ENCODE data around the gene EVC2.
A peak's percentile ranks its signal among the peaks of the same experiment; 100 is the strongest.

EVC2 gene

GRCh38 chr4:5724377-5724776 lies 16.0 kb upstream of the EVC2 start:
- TF ChIP-seq, protein P1, sequence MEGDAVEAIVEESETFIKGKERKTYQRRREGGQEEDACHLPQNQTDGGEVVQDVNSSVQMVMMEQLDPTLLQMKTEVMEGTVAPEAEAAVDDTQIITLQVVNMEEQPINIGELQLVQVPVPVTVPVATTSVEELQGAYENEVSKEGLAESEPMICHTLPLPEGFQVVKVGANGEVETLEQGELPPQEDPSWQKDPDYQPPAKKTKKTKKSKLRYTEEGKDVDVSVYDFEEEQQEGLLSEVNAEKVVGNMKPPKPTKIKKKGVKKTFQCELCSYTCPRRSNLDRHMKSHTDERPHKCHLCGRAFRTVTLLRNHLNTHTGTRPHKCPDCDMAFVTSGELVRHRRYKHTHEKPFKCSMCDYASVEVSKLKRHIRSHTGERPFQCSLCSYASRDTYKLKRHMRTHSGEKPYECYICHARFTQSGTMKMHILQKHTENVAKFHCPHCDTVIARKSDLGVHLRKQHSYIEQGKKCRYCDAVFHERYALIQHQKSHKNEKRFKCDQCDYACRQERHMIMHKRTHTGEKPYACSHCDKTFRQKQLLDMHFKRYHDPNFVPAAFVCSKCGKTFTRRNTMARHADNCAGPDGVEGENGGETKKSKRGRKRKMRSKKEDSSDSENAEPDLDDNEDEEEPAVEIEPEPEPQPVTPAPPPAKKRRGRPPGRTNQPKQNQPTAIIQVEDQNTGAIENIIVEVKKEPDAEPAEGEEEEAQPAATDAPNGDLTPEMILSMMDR (IDR thresholded peaks at IDR 0.05), result no peak
- H3K27me3 Mint-ChIP-seq (ENCODE audit: low read depth, poor library complexity), result no peaks in the 10 kb centered on the region
- no peak overlapping the region for H3K27ac Mint-ChIP-seq
- H3K36me3 Mint-ChIP-seq (ENCODE audit: low read depth), result peaks cover 59% of the 10 kb centered on the region
- peaks cover 6% of the 10 kb centered on the region for H3K4me1 Mint-ChIP-seq
- peaks cover 20% of the 10 kb centered on the region for H3K9me3 Mint-ChIP-seq
- no peak overlapping the region for H3K4me3 Mint-ChIP-seq
- DNase-seq, result no peak

DNA sequence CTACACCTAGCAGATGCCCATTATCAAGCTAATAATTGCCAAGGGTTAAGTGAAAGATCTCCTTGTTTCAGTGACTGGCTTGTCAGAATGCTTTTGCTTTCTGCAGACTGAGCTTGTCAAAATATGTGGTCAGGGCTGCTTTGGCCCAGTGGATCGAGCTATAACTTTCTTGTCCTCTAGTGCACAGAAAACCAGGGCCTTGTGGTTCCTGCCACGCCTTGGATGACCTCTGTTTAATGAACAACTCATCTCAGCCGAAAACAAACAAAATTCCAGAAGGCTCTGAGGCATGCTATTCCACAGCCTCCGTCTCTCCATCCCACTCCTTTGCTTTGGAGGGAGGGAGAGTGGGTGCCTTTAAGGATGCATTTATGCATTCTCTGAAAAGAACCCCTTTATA lies 14.0 kb upstream of the EVC2 start:
- peaks cover 18% of the 10 kb centered on the region for H3K4me1 Mint-ChIP-seq
- TF ChIP-seq, protein P1 (IDR thresholded peaks at IDR 0.05), result no peak
- no peak overlapping the region for H3K27ac Mint-ChIP-seq
- H3K4me3 Mint-ChIP-seq, result no peak overlapping the region
- no peaks in the 10 kb centered on the region for H3K27me3 Mint-ChIP-seq (ENCODE audit: low read depth, poor library complexity)
- no peak for DNase-seq
- peaks cover 66% of the 10 kb centered on the region for H3K36me3 Mint-ChIP-seq (ENCODE audit: low read depth)
- peaks cover 20% of the 10 kb centered on the region for H3K9me3 Mint-ChIP-seq

DNA sequence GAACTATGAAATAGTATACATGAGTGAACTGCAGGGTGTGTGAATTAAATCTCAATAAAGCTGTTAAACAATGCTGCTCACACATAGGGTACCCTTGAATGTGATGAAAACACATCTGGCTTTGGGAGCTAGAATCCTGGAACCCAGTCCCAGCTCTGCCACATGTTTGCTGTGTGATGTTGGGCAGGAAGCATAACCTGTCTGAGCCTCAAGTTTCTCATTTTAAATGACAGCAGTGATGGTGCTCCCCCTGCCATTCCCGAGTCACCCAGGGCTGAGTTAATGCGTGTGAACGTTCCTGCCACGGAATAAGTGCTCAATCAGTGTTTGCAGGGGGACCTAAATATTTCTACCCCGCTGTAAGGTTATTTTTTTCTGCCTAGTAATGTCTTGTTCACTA lies 13.6 kb upstream of the EVC2 start:
- H3K27me3 Mint-ChIP-seq (ENCODE audit: low read depth, poor library complexity), result no peaks in the 10 kb centered on the region
- no peak for DNase-seq
- H3K36me3 Mint-ChIP-seq (ENCODE audit: low read depth), result peaks cover 70% of the 10 kb centered on the region
- TF ChIP-seq, protein P1 (IDR thresholded peaks at IDR 0.05), result no peak
- no peak overlapping the region for H3K27ac Mint-ChIP-seq
- peaks cover 18% of the 10 kb centered on the region for H3K4me1 Mint-ChIP-seq
- no peak overlapping the region for H3K4me3 Mint-ChIP-seq
- peaks cover 21% of the 10 kb centered on the region for H3K9me3 Mint-ChIP-seq

DNA sequence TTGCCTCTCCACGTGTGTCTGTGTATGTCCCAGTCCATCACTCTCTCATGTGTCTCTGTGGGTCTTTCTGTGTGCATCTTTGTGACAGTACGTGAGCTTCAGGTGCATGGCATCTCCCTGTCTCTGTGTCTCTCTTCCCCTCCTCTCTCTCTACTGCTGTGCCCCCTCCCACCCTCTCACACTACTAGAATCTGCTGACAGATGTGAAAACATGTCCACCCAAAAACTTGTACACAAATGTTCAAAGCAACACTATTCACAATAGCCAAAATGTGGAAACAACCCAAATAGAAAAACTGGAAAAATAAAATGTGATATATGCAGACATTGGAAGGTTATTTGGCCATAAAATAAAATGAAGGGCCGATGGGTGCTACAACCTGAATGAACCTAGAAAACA lies 12.6 kb upstream of the EVC2 start:
- Mint-ChIP-seq H3K4me3 (no peak overlapping the region), H3K27me3 (ENCODE audit: low read depth, poor library complexity) (no peaks in the 10 kb centered on the region), H3K4me1 (peaks cover 18% of the 10 kb centered on the region), H3K27ac (no peak overlapping the region), H3K9me3 (peaks cover 27% of the 10 kb centered on the region), H3K36me3 (ENCODE audit: low read depth) (peaks cover 74% of the 10 kb centered on the region)
- TF ChIP-seq, protein P1 (IDR thresholded peaks at IDR 0.05), result no peak
- no peak for DNase-seq

GRCh38 chr4:5720157-5720850 lies 11.9 kb upstream of the EVC2 start:
- Mint-ChIP-seq H3K4me3 (no peak overlapping the region), H3K9me3 (peaks cover 27% of the 10 kb centered on the region), H3K4me1 (peaks cover 18% of the 10 kb centered on the region), H3K36me3 (ENCODE audit: low read depth) (peaks cover 72% of the 10 kb centered on the region), H3K27ac (peak overlapping the region; percentile 84), H3K27me3 (ENCODE audit: low read depth, poor library complexity) (no peaks in the 10 kb centered on the region)
- no peak for DNase-seq
- TF ChIP-seq, protein P1 (IDR thresholded peaks at IDR 0.05), result no peak
